A549 treated with Hydrocortisone at 1 μM for 4 hours (cell line): ENCODE results near the gene RNF13. TPM values are rescaled to one million over a fixed set of nuclear protein-coding genes. Genes with fewer than 3 reads are reported as not detected.

Experiments
- total RNA-seq: library from RNA; stranded (reverse); fragments of 200-300 nt; extraction: Qiagen RNA extraction; gene quantifications from 5 replicates; pipeline ENCODE4 v1.2.3, GENCODE V29; 2022

Gene RNF13
- 33.9 to 55.4 TPM (median 38.8 TPM) in 5 replicates for total RNA-seq

GRCh38 chr3:149812606-149813366 is at the start of gene RNF13:
TSS of gene RNF13 (plus strand) at chr3:149813215. CDS start at chr3:149846027, 32,812 bp downstream.

GRCh38 chr3:149792452-149793270 is 20.4 kb upstream of the RNF13 start, which contains the start of gene ANKUB1:
TSS of gene ANKUB1 (minus strand) at chr3:149792554. CDS start at chr3:149792366, 188 bp downstream.

GRCh38 chr3:149970716-149971402 is 157.8 kb downstream of the RNF13 start, which contains the start of gene PFN2:
TSS of gene PFN2 (minus strand) at chr3:149970895. CDS start at chr3:149970856, 39 bp downstream.

Other genes with a start within 250 kb of the RNF13 start
- gene WWTR1, start 155.2 kb upstream of the RNF13 start, total RNA-seq: 143 to 172 TPM (median 159 TPM) in 5 replicates
- 29.6 to 38.8 TPM (median 37.7 TPM) in 5 replicates for gene COMMD2, start 60.7 kb upstream of the RNF13 start, total RNA-seq
- gene ANKUB1, start 20.7 kb upstream of the RNF13 start, total RNA-seq: not detected in 5 replicates
- 142 to 181 TPM (median 145 TPM) in 5 replicates for gene PFN2, start 157.7 kb downstream of the RNF13 start, total RNA-seq